Adrenal gland (tissue), 12 donors: Measurements from ENCODE around the gene RUFY4. TPM values are rescaled to one million over a fixed set of nuclear protein-coding genes. Genes with fewer than 3 reads are reported as not detected.

Source experiments
- DNase-seq, 7 donors: peaks; one replicate each; pipeline ENCODE4 v3.0.0-alpha.2; 2019 to 2020
- H3K27ac ChIP-seq, 5 donors: fragments of 200-600 bp; sonication (generic) in 4 of 5; 1 replicate in 3 of 5; 2 replicates in 2 of 5; pipeline versions ENCODE4 v1.5.1 to v1.8.0; 2016 to 2020; ENCODE audit warnings: mild to moderate bottlenecking in 1 of 5
- H3K27me3 ChIP-seq: fragments of 200-600 bp; 2 replicates; pipeline ENCODE4 v1.8.0; 2021
- H3K36me3 ChIP-seq, 2 donors: fragments of 200-600 bp; replicated peaks in 1 of 2; 1 replicate in 1 of 2; 2 replicates in 1 of 2; pipeline versions ENCODE4 v1.5.1 to v1.8.0; 2018 to 2022
- H3K4me1 ChIP-seq, 2 donors: fragments of 200-600 bp; replicated peaks in 1 of 2; 1 replicate in 1 of 2; 2 replicates in 1 of 2; pipeline versions ENCODE4 v1.5.1 to v1.8.0; 2018 to 2021
- H3K4me3 ChIP-seq, 4 donors: fragments of 200-600 bp; sonication (generic) in 3 of 4; one replicate each; pipeline ENCODE4 v1.5.1; 2016 to 2018
- H3K9me3 ChIP-seq, 3 donors: fragments of 200-600 bp; sonication (generic) in 1 of 3; replicated peaks in 1 of 3; 1 replicate in 2 of 3; 2 replicates in 1 of 3; pipeline versions ENCODE4 v1.5.1 to v1.8.0; 2016 to 2021
- POLR2A ChIP-seq, 2 donors: fragments of 450-650 bp; IDR thresholded peaks; one replicate each; pipeline ENCODE4 v1.6.1; 2017; ENCODE audit warnings: antibody characterized with exemption in 2 of 2, mild to moderate bottlenecking in 2 of 2, moderate library complexity in 1 of 2
- WGBS, 4 donors: extraction: QIAGEN DNeasy Blood & Tissue Kit in 2 of 4; methylation state at CpG; one replicate each; pipeline versions ENCODE4 v1.1.5 to v1.1.7; 2013 to 2017; 5-methylcytosine and 5-hydroxymethylcytosine counted together
- intact Hi-C, 2 donors: fragments of 100-400 bp; cut with DNase I; formaldehyde crosslinking; loops; one replicate each; pipeline versions ENCODE4 v1.14.1 to v1.15.0; 2022 to 2023
- polyA plus RNA-seq, 3 donors: library from polyadenylated mRNA; stranded (reverse); fragments of 200-250 nt in 2 of 3; fragments of 350-450 nt in 1 of 3; fragmentation: Illumina TruSeq in 1 of 3; extraction: RNeasy Lipid Tissue Mini Kit (QIAGEN cat#74804) in 1 of 3; gene quantifications; one replicate each; pipeline ENCODE4 v1.2.3, GENCODE V29; 2013 to 2014
- total RNA-seq, 9 donors: library from RNA; depleted of rRNA in 4 of 9; stranded (reverse); fragments of >200 nt in 4 of 9; fragments of 120-200 nt in 1 of 9; fragmentation: NEBNext Ultra II Directional in 1 of 9; extraction: Animal tissue kit (Norgen Biotek cat#: 25700) in 1 of 9; gene quantifications; one replicate each; pipeline versions ENCODE4 v1.1.0 to v1.2.4, GENCODE V29; 2013 to 2023
- TF ChIP-seq, protein P1 (sequence below), 6 experiments: fragments of 450-650 bp in 4 of 6; fragments of 200-600 bp in 2 of 6; sonication (generic) in 1 of 6; IDR thresholded peaks; 1 replicate in 5 of 6; 2 replicates in 1 of 6; pipeline versions ENCODE4 v1.5.1 to v1.8.0; 2016 to 2021; ENCODE audit warnings: antibody characterized with exemption in 6 of 6, mild to moderate bottlenecking in 2 of 6, moderate library complexity in 1 of 6
- donor health status: healthy with polysubstance abuse.
- donor health status: Bipolar disorder and iron deficiency.
- donor health status: DM: yes; HTN: yes; CAD: no.
- donor health status: DM: no; HTN: no; CAD: no.
- donor health status: DM: no; HTN: no; CAD: no.
- donor health status: DM: yes; HTN: yes; CAD: no.

RUFY4 gene
- total and polyA plus RNA-seq, 12 donors = 0.09 to 1.9 (median 0.47) TPM; not detected in 3

DNA sequence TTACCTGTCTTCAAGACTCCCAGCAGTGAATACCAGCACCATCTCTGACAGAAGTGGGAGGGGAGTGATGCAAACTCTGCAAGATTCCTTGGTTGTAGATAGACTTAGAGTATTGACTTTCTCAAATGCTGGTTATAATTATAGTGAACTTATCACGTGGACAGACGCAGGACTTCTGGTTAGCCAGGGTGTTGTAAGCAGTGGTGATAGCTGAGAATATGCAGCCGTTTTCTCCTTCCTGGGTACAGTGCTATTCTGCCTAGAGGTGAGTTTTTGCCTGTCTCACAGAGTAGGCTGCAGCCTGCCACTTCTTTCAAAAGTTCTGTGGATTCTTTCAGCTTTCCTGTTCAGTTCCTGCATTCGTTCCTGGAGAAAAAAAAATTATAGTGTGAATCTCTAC, 56.0 kb downstream of the RUFY4 start:
- no peak overlapping the region for H3K4me3 ChIP-seq
- TF ChIP-seq POLR2A (IDR thresholded peaks at IDR 0.05) = no peak
- TF ChIP-seq, protein P1, sequence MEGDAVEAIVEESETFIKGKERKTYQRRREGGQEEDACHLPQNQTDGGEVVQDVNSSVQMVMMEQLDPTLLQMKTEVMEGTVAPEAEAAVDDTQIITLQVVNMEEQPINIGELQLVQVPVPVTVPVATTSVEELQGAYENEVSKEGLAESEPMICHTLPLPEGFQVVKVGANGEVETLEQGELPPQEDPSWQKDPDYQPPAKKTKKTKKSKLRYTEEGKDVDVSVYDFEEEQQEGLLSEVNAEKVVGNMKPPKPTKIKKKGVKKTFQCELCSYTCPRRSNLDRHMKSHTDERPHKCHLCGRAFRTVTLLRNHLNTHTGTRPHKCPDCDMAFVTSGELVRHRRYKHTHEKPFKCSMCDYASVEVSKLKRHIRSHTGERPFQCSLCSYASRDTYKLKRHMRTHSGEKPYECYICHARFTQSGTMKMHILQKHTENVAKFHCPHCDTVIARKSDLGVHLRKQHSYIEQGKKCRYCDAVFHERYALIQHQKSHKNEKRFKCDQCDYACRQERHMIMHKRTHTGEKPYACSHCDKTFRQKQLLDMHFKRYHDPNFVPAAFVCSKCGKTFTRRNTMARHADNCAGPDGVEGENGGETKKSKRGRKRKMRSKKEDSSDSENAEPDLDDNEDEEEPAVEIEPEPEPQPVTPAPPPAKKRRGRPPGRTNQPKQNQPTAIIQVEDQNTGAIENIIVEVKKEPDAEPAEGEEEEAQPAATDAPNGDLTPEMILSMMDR (IDR thresholded peaks at IDR 0.05) = no peak
- H3K4me1 ChIP-seq = no peaks in the 10 kb centered on the region
- WGBS, 4 donors = 48 to 59% (median 55%) methylated on average over 4 of the region's 4 CpGs
- H3K36me3 ChIP-seq = no peaks in the 10 kb centered on the region
- no peaks in the 10 kb centered on the region for H3K27me3 ChIP-seq
- no peak overlapping the region for H3K27ac ChIP-seq
- H3K9me3 ChIP-seq = peaks cover 0 to 3% (median 0%) of the 10 kb centered on the region in 3 donors
- DNase-seq = no peak
- intact Hi-C loops = no loop called here

DNA sequence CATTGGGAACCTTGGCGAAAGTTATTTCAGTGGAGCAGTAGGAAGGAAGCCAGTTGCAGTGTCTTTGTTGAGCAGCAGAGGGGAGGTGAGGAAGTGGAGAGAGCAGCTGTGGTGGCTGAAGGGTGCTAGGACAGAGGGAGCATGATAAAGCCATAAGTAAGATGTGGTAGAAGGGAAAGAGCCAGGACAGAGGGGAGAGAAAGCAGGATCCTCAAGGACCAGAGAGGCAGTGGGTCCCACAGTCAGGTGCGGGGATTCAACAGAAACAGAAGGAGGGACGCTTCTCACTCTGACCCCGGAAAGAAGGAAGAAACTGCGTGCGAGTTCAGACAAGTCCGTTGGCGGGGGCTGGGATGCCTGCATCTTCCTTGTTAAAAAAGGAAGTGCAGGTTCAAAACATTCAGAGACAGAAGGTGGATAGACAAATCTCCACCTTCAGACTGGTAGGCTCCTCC, 56.6 kb downstream of the RUFY4 start, which contains the start of gene CXCR2:
TSS of gene CXCR2 (plus strand) at position 403 of the 455 bp plus-strand sequence. CDS start 8,774 bp downstream, outside the sequence.
- H3K9me3 ChIP-seq = peaks cover 0 to 3% (median 0%) of the 10 kb centered on the region in 3 donors
- peak in 1 of 7 donors; percentile 51 for DNase-seq
- no peaks in the 10 kb centered on the region for H3K36me3 ChIP-seq
- 55 to 74% (median 65%) methylated on average over 8 of the region's 8 CpGs for whole genome bisulfite sequencing, 4 donors
- no peak within 1 kb of the TSS for H3K27ac ChIP-seq
- intact Hi-C loops = no loop called here
- TF ChIP-seq, protein P1 (IDR thresholded peaks at IDR 0.05) = peak in 1 of 6 experiments; percentile 17
- TF ChIP-seq POLR2A (IDR thresholded peaks at IDR 0.05) = no peak
- no peak within 1 kb of the TSS for H3K4me3 ChIP-seq
- no peaks in the 10 kb centered on the region for H3K27me3 ChIP-seq
- H3K4me1 ChIP-seq = no peaks in the 10 kb centered on the region

DNA sequence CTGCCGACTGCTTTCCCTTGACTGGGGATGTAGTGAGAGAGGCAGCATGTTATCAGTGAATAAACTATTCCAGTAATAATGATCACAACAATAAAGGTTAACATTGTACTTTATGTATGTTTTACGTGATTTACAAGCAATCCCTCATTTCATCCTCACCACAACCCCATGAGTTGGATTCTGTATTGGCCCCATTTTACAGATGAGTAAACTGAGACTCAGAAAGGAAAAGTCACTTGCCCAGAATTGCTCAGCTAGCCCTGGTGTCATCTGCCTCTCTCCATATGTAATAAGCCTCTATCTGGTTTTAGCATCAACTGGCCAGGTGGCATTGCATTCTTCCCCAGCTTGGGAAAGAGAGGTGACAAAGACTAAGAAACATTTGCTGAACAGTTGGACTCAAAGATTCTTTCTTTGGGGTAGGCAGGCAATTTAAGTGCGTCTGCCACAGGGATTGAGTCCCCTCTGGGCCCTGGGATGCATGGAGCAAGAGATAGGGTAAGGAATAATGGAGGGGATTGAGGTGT, 58.9 kb downstream of the RUFY4 start:
- no peak for DNase-seq
- H3K36me3 ChIP-seq = no peaks in the 10 kb centered on the region
- intact Hi-C loops = no loop called here
- H3K9me3 ChIP-seq = no peaks in the 10 kb centered on the region
- H3K27ac ChIP-seq = no peak overlapping the region
- WGBS, 4 donors = 53 to 74% (median 65%) methylated on average over 3 of the region's 3 CpGs
- H3K4me3 ChIP-seq = no peak overlapping the region
- H3K27me3 ChIP-seq = no peaks in the 10 kb centered on the region
- TF ChIP-seq, protein P1 (IDR thresholded peaks at IDR 0.05) = no peak
- no peak for TF ChIP-seq POLR2A (IDR thresholded peaks at IDR 0.05)
- H3K4me1 ChIP-seq = no peaks in the 10 kb centered on the region

DNA sequence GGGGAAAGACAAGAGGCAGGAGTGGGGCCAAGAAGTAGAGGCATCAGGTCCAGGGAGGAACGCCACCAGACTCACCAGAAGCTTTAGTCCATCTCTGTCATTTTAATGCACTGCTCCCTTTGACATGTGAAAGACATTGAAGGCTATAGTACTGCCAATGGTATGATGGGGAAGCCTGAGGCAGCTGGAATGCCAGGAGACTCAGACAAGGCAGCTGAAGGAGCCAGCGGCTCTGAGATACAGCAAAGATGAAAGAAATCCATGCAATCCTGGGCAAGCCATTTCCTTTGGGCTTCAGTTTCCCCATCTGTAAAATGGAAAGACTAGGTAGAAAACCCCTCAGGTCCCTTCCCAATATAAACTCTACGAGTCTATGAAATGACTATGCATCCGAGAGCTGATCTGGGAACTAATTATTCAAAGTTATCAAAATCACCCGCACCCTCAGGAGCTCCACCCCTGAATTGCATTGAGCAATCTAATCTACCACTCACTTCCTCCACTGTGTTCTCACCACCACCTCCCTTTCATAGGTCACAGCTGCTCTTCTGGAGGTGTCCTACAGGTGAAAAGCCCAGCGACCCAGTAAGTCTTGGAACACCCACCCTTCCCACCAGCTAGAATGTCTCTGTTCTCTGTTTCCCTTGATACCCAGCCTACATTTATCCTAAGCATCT, 59.9 kb downstream of the RUFY4 start:
- no peak for DNase-seq
- WGBS, 4 donors = 79 to 87% (median 82%) methylated on average over 6 of the region's 6 CpGs
- Histone ChIP-seq H3K9me3 (no peaks in the 10 kb centered on the region), H3K36me3 (no peaks in the 10 kb centered on the region), H3K4me3 (no peak overlapping the region), H3K27ac (no peak overlapping the region), H3K4me1 (no peaks in the 10 kb centered on the region), H3K27me3 (no peaks in the 10 kb centered on the region)
- TF ChIP-seq POLR2A (IDR thresholded peaks at IDR 0.05) = no peak
- TF ChIP-seq, protein P1 (IDR thresholded peaks at IDR 0.05) = no peak
- intact Hi-C loops = no loop called here
